Activated CD8-positive, alpha-beta memory T cell treated with anti-CD3 and anti-CD28 coated beads for 4 hours (primary cell): Measurements from ENCODE around the gene PIKFYVE.
A peak's percentile ranks its signal among the peaks of the same experiment; 100 is the strongest.
"Not testable (repeated sequence)": the region's sequence is repeated elsewhere in the genome, so short reads cannot be mapped to it uniquely, and the experiment has no call there.

Experiments
- DNase-seq, 2 donors: peaks; one replicate each; pipeline ENCODE4 v3.0.0-alpha.2; 2020; ENCODE audit warnings: low read depth in 2 of 2

Gene PIKFYVE

GRCh38 chr2:208359632-208359986, 93.6 kb downstream of the PIKFYVE start:
- DNase-seq: no peak

GRCh38 chr2:208360259-208361076, 94.4 kb downstream of the PIKFYVE start:
- DNase-seq: no peak

DNA sequence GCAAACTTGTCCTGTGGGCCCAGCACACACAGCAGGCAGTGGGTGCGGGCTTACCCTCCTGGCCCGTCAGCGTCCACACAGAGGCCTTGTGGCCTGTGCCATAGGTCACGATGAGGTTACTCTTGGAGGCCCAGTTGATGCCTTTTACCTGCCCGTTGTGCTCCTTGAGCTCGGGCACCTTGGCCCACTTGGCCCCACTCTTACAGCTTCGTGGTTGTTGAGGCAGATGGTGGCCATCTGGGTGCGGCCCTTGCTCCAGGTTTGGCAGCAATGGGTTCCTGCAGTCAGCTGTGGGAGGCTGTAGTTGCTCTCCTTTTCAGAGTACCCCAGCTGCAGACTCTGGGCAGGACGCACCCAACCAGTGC, 95.0 kb downstream of the PIKFYVE start:
- DNase-seq: no peak

- no peak for DNase-seq
These were observed 97.4 kb downstream of the PIKFYVE start for GRCh38 chr2:208363485-208363884.

DNA sequence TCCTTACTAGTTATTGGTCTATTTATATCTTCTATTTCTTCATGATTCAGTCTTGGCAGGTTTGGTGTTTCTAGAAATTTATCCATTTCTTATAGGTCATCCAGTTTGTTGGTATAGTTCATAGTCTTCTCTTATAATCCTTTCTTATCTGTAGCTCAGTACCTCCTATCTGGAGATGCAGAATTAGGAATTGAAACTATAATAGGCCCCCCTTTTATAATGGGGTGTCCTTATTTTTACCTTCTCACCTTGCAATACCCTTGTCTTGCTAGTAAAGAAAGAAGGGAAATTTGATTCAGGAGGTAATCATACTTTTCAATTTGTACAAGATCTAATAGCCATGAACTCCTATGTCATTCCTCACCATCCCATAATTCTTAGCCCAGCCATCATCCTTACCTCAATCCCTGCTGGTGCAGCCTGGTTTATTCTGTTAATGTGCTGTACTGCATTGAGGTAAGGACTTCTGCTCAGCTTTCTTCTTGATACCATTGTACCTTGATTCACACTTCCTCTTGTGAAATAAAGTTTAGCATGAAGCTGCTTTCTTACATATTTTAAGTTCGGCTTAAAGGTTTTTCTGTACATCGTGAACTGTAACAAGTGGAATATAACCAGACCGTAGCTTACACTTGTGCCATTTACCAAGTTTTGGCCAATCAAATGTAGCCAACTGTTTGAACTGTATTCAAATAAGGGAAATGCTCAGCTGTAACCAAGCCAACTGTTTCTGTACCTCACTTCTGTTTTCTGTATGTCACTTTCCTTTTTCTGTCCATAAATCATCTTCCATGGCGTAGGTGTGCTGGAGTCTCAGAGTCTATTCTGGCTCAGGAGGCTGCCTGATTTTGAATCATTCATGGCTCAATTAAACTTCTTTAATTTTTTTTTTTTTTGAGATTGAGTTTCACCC, 100.4 kb downstream of the PIKFYVE start:
- DNase-seq: no peak

- DNase-seq: no peak
These were observed 103.0 kb downstream of the PIKFYVE start for GRCh38 chr2:208369091-208369490.

- no peak for DNase-seq
These were observed 105.0 kb downstream of the PIKFYVE start for GRCh38 chr2:208370881-208371633.

- no peak for DNase-seq
These were observed 105.5 kb downstream of the PIKFYVE start for GRCh38 chr2:208371634-208371935.

GRCh38 chr2:208373460-208374089, 107.5 kb downstream of the PIKFYVE start:
- peak in 1 of 2 donors; percentile 5 for DNase-seq

DNA sequence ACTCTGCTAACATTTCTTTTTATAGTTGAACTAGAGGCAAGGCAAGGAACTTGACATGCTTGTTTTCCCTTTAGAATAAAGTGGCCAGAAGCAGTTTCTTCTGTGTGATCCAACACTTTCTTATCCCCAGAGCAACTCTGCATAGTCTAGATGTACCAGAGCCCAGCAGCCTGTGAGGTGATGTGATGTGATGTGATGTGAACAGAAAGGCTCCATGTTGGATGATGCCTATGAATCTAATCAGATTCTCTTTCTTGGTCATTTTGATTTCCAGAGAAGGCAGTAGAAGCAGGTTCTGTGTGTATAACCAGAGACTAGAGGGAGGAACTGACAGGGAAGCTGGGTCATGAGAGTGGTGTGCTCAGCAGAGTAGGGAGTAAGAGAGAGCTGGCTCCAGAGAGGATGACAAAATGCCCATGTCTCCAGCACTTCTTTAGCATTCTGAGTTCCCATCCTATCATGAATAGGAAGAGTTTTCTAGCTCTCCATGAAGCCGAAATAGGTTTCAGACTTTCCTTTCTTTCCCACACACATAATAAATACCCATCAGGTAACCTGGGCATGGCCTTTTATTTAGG, 109.5 kb downstream of the PIKFYVE start:
- no peak for DNase-seq

GRCh38 chr2:208377344-208377860, 111.3 kb downstream of the PIKFYVE start:
- DNase-seq: not testable (repeated sequence)

DNA sequence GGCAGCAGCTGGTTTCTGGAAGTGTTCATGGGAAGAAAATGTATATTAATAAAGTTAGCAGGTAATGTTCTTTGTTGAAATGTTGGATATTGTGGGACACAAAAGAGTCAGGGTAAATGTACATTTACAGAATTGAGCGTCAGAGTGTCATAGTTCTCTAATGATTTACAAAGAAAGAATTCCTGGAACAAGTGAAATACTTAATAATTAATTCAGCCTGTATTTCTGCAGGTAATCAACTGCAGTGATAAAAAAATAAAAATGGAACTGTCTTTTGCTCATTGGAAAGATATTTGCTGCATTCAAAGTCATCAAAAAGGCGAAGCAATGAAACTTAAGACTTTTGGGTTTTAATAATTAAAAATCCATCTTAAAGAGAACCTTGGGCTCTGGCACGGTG, 113.1 kb downstream of the PIKFYVE start:
- DNase-seq: no peak

GRCh38 chr2:208384637-208385036, 118.6 kb downstream of the PIKFYVE start:
- no peak for DNase-seq

- DNase-seq: no peak
These were observed 120.5 kb downstream of the PIKFYVE start for GRCh38 chr2:208386541-208386940.

- DNase-seq: no peak
These were observed 123.9 kb downstream of the PIKFYVE start for GRCh38 chr2:208389940-208390339.

DNA sequence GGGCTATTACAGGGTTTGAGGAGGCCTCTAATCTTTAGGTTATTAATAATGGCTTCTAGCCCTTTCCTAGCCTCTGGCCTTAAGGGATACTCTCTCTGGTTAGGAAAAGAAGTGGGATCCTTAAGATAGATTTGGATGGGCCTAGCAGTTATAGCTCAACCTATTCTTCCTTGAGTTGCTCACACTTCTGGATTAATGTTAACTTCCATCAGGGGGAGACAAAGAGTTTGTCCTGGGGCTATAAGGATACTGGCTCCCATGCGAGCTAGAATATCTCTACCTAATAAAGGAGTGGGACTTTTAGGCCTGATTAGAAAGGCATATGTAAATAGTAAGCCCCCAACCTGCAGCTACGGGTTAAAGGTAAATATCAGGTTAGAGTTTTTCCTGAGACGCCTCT, 126.2 kb downstream of the PIKFYVE start:
- DNase-seq: no peak

DNA sequence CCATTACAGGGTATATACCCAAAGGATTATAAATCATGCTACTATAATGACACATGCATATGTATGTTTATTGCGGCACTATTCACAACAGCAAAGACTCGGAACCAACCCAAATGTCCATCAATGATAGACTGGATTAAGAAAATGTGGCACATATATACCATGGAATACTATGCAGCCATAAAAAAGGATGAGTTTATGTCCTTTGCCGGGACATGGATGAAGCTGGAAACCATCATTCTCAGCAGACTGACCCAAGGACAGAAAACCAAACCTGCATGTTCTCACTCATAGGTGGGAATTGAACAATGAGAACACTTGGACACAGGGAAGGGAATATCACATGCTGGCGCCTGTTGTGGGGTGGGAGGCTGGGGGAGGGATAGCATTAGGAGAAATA, 130.7 kb downstream of the PIKFYVE start:
- DNase-seq: not testable (repeated sequence)

GRCh38 chr2:208399201-208399600, 133.1 kb downstream of the PIKFYVE start:
- DNase-seq: no peak

- DNase-seq: no peak
These were observed 140.7 kb downstream of the PIKFYVE start, which contains the start of gene PTH2R for GRCh38 chr2:208406474-208407451. Gene PTH2R, plus strand, starts transcription at chr2:208406792. Its CDS starts 252 bp downstream, at chr2:208407044.

- no peak for DNase-seq
These were observed 141.6 kb downstream of the PIKFYVE start for GRCh38 chr2:208407667-208408066.
